Fibroblast of mammary gland (primary cell): ENCODE data around the gene POC1A.

Source experiments
- DNase-seq: peaks from one replicate; pipeline ENCODE4 v3.0.0-alpha.2; 2010; ENCODE audit warnings: low read depth
- H3K4me3 ChIP-seq: 2 replicates; pipeline ENCODE4 v1.5.1; 2011; ENCODE audit warnings: low read depth, mild to moderate bottlenecking, low read length, moderate library complexity; ENCODE audit not compliant: control insufficient read depth
- CTCF ChIP-seq: conservative IDR thresholded peaks from 2 replicates; pipeline ENCODE4 v1.5.1; 2011; ENCODE audit warnings: low read depth, low read length, inconsistent platforms; ENCODE audit not compliant: control insufficient read depth, insufficient read depth

Gene POC1A

GRCh38 chr3:52084954-52085680, 69.1 kb downstream of the POC1A start:
- no peak overlapping the region for H3K4me3 ChIP-seq

GRCh38 chr3:52084216-52084945, 69.8 kb downstream of the POC1A start:
- no peak for DNase-seq
- no peak overlapping the region for H3K4me3 ChIP-seq
- no peak for TF ChIP-seq CTCF

More at GRCh38 chr3:52084954-52085680, 69.1 kb downstream of the POC1A start:
- no peak for TF ChIP-seq CTCF
- no peak for DNase-seq

GRCh38 chr3:52083556-52084087, 70.6 kb downstream of the POC1A start:
- no peak for DNase-seq
- TF ChIP-seq CTCF: no peak
- no peak overlapping the region for H3K4me3 ChIP-seq

- DNase-seq: no peak
- H3K4me3 ChIP-seq: no peak overlapping the region
- no peak for TF ChIP-seq CTCF
These were observed 71.3 kb downstream of the POC1A start for GRCh38 chr3:52082951-52083350.

- TF ChIP-seq CTCF: no peak
- DNase-seq: no peak
- no peak overlapping the region for H3K4me3 ChIP-seq
These were observed 73.1 kb downstream of the POC1A start for GRCh38 chr3:52080830-52081719.

GRCh38 chr3:52079958-52080357, 74.3 kb downstream of the POC1A start:
- H3K4me3 ChIP-seq: no peak overlapping the region
- TF ChIP-seq CTCF: no peak

More at GRCh38 chr3:52079958-52080357, 74.3 kb downstream of the POC1A start:
- no peak for DNase-seq
